ENCODE results near the gene SYNE2.
A peak's percentile ranks its signal among the peaks of the same experiment; 100 is the strongest.

SYNE2 gene

DNA sequence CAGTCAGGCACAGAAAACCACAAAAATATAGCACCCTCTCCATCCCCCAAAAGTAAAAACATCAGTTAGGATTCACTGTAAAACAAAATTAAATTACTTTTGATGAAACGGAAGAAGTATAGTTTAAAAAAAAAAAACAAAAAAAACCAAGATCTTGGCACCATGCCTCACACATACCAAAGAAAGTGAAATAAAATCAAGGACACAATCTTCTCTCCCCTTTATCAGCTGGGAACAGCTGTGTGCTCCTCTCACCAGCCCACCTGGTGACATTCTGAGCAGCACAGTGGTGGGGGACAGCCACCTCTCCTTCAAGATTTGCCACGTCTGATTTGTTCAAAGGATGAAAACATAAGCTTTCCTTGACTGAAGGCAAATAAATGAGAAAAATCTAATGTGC lies 385.8 kb downstream of the SYNE2 start:
- TF ChIP-seq, protein P1, sequence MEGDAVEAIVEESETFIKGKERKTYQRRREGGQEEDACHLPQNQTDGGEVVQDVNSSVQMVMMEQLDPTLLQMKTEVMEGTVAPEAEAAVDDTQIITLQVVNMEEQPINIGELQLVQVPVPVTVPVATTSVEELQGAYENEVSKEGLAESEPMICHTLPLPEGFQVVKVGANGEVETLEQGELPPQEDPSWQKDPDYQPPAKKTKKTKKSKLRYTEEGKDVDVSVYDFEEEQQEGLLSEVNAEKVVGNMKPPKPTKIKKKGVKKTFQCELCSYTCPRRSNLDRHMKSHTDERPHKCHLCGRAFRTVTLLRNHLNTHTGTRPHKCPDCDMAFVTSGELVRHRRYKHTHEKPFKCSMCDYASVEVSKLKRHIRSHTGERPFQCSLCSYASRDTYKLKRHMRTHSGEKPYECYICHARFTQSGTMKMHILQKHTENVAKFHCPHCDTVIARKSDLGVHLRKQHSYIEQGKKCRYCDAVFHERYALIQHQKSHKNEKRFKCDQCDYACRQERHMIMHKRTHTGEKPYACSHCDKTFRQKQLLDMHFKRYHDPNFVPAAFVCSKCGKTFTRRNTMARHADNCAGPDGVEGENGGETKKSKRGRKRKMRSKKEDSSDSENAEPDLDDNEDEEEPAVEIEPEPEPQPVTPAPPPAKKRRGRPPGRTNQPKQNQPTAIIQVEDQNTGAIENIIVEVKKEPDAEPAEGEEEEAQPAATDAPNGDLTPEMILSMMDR (IDR thresholded peaks at IDR 0.05; ENCODE audit: insufficient read depth, low read depth, low read length, missing control alignments), result no peak
- no peak for DNase-seq (ENCODE audit: low read depth)
- H3K4me3 ChIP-seq (ENCODE audit: low read length), result no peak overlapping the region

DNA sequence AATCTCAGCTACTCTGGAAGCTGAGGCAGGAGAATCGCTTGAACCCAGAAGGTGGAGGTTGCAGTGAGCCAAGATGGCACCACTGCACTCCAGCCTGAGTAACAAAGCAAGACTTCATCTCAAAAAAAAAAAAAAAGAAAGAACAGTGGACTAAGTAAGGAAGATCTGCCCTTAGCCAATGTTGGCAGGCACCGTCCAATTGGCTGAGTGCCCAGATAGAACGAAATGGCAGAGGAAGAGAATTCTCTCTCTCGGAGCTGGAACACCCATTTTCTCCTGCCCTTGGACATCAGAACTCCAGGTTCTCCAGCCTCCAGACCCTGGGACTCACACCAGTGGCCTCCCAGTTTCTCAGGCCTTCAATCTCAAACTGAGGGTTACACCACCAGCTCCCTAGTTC lies 391.5 kb downstream of the SYNE2 start:
- DNase-seq (ENCODE audit: low read depth), result peak; percentile 11
- no peak overlapping the region for H3K4me3 ChIP-seq (ENCODE audit: low read length)
- TF ChIP-seq, protein P1 (IDR thresholded peaks at IDR 0.05; ENCODE audit: insufficient read depth, low read depth, low read length, missing control alignments), result no peak

DNA sequence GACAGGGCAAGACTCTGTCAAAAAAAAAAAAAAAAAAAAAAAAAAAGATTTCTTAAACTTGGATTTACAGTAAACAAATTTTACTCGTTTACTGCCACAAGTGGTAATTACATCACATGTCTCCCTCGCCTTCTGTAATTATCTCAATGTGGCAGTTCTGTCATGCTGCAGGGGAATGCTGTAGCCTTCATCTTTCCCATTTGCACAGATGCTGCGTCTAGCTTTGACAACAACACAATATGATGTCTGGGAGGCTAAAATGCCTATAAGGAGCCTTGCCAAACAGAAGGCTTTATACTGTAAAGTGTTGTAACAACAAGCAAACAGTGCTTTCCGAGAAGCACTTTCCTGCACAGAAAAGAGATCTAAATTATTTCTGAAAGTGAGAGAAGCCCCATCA lies 392.7 kb downstream of the SYNE2 start:
- DNase-seq (ENCODE audit: low read depth), result no peak
- TF ChIP-seq, protein P1 (IDR thresholded peaks at IDR 0.05; ENCODE audit: insufficient read depth, low read depth, low read length, missing control alignments), result no peak

DNA sequence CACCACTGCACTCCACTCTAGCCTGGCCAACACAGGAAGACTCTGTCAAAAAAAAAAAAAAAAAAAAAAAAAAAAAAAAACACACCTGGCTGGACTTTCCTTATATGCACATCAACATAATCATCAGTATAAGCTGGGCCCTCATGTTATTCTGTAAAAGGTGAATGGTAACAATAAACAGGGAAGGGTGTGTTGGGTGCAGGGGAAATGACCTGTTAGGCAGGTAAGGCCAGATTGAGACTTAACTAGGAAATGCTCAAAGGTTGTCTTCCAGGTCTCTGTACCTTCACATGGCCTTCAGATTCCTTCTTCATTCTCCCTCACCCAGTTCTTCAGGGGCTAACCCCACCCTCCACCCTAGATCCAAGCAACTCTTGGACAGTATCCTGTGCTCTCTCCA lies 393.9 kb downstream of the SYNE2 start:
- peak; percentile 50 for DNase-seq (ENCODE audit: low read depth)
- TF ChIP-seq, protein P1 (IDR thresholded peaks at IDR 0.05; ENCODE audit: insufficient read depth, low read depth, low read length, missing control alignments), result no peak
- H3K4me3 ChIP-seq (ENCODE audit: low read length), result no peak overlapping the region

More for the DNA sequence above, 392.7 kb downstream of the SYNE2 start:
- H3K4me3 ChIP-seq (ENCODE audit: low read length), result no peak overlapping the region

DNA sequence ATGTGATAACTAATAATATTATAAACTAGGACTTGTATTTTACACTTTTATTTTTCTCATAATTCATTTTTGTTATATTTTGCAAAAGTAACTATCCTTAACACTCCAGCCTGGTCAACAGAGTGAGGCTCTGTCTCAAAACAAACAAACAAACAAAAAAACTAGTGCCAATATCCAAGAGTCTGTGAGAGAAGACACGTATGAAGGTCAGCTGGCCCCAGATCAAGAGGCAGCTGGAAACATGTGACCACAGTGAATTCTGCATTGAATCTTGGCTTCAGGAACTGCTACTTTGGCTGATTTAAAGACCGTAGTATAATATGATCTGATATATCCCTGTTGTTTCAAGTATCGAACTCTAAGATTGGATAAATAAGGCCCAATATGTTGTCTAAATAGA lies 394.4 kb downstream of the SYNE2 start:
- TF ChIP-seq, protein P1 (IDR thresholded peaks at IDR 0.05; ENCODE audit: insufficient read depth, low read depth, low read length, missing control alignments), result no peak
- no peak overlapping the region for H3K4me3 ChIP-seq (ENCODE audit: low read length)
- DNase-seq (ENCODE audit: low read depth), result no peak

DNA sequence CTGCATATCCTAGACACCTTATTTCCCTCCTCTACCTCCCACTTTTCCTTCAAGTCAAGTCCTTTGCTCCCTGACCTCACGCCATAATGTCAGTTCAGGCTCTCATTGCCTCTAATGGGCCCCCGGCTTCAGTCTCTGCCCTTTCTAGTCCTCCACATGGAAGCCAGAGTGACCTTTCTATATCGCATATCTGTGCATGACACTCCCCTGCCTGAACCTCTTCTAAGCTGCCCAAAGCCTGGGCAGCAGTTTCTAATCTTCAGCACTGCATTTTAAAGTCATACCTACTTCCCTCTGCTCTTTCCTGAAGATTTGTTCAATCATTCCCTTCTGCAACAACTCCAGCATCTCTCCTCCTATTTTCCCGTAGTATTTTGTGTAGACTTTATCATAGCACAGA lies 395.9 kb downstream of the SYNE2 start:
- no peak overlapping the region for H3K4me3 ChIP-seq (ENCODE audit: low read length)
- TF ChIP-seq, protein P1 (IDR thresholded peaks at IDR 0.05; ENCODE audit: insufficient read depth, low read depth, low read length, missing control alignments), result no peak
- no peak for DNase-seq (ENCODE audit: low read depth)

DNA sequence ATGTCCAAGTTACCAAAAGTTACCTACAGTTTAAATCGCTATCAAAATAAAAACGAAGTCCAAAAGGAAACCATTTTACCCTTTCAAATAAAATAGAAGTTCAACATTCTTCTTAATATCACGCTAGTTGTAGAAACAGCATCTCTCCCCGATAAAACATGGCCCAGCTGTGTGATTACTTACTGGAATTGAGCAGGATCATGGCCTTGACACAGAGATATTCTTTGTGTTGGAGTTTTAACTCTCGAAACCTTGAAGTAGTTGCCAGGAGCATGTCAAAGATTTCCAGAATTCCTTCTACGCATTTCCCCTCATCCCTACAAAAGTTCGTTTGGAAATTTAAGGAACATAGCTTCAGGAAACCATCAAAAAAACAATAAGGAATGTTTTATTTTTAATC lies 396.6 kb downstream of the SYNE2 start:
- TF ChIP-seq, protein P1 (IDR thresholded peaks at IDR 0.05; ENCODE audit: insufficient read depth, low read depth, low read length, missing control alignments), result no peak

More for the DNA sequence above, 396.6 kb downstream of the SYNE2 start:
- no peak for DNase-seq (ENCODE audit: low read depth)
- no peak overlapping the region for H3K4me3 ChIP-seq (ENCODE audit: low read length)

Data from epithelial cell of esophagus (primary cell).